HG02678 (cell line): Measurements from ENCODE around the gene KIFC3.
"Not testable (repeated sequence)": the region's sequence is repeated elsewhere in the genome, so short reads cannot be mapped to it uniquely, and the experiment has no call there.

Source experiments
- ATAC-seq: cut with Tn5 transposase; IDR thresholded peaks from one replicate; pipeline ENCODE4 v1.9.1; 2021; ENCODE audit warnings: mild to moderate bottlenecking, moderate library complexity; ENCODE audit not compliant: unreplicated experiment

The KIFC3 gene

GRCh38 chr16:57802341-57803133 is at the start of gene KIFC3:
Gene KIFC3, minus strand, starts transcription at chr16:57802491. Its CDS starts 4,248 bp downstream, at chr16:57798243.
- ATAC-seq = peak; percentile 62

GRCh38 chr16:57848181-57848580 is 45.9 kb upstream of the KIFC3 start:
- no peak for ATAC-seq

GRCh38 chr16:57846931-57847330 is 44.6 kb upstream of the KIFC3 start:
- ATAC-seq = not testable (repeated sequence)

GRCh38 chr16:57846078-57846697 is 43.9 kb upstream of the KIFC3 start:
- ATAC-seq = no peak

- no peak for ATAC-seq
Measured at GRCh38 chr16:57845115-57845514, 42.8 kb upstream of the KIFC3 start.

GRCh38 chr16:57844416-57845030 is 42.2 kb upstream of the KIFC3 start:
- no peak for ATAC-seq

GRCh38 chr16:57843400-57843799 is 41.1 kb upstream of the KIFC3 start:
- no peak for ATAC-seq

- ATAC-seq = no peak
Measured at GRCh38 chr16:57842601-57843000, 40.3 kb upstream of the KIFC3 start.

- no peak for ATAC-seq
Measured at GRCh38 chr16:57840833-57841232, 38.5 kb upstream of the KIFC3 start.

GRCh38 chr16:57838161-57838560 is 35.9 kb upstream of the KIFC3 start:
- ATAC-seq = no peak

GRCh38 chr16:57837305-57838125 is 35.2 kb upstream of the KIFC3 start:
- ATAC-seq = no peak

GRCh38 chr16:57835439-57835838 is 33.1 kb upstream of the KIFC3 start:
- not testable (repeated sequence) for ATAC-seq

- ATAC-seq = no peak
Measured at GRCh38 chr16:57834936-57835335, 32.6 kb upstream of the KIFC3 start.

- ATAC-seq = no peak
Measured at GRCh38 chr16:57830890-57831484, 28.7 kb upstream of the KIFC3 start.

- no peak for ATAC-seq
Measured at GRCh38 chr16:57829969-57830360, 27.7 kb upstream of the KIFC3 start.

GRCh38 chr16:57828272-57829161 is 26.2 kb upstream of the KIFC3 start:
- no peak for ATAC-seq

- no peak for ATAC-seq
Measured at GRCh38 chr16:57826706-57827625, 24.7 kb upstream of the KIFC3 start.

- ATAC-seq = no peak
Measured at GRCh38 chr16:57826052-57826451, 23.8 kb upstream of the KIFC3 start.
